CD4-positive, alpha-beta T cell (primary cell): ENCODE measurements around the gene LRRC2. TPM values are rescaled to one million over a fixed set of nuclear protein-coding genes. Genes with fewer than 3 reads are reported as not detected.
"Not testable (repeated sequence)": the region's sequence is repeated elsewhere in the genome, so short reads cannot be mapped to it uniquely, and the experiment has no call there.

Experiments used
- ATAC-seq: fragments of 200-7000 bp; cut with Tn5 transposase; one replicate; pipeline ENCODE4 v1.10.0; 2022; ENCODE audit warnings: mild to moderate bottlenecking; ENCODE audit not compliant: poor library complexity
- CTCF ChIA-PET: fragments of 350-600 bp; sonication (Branson Sonifier 250); formaldehyde crosslinking; loops from one replicate; lab custom pipeline; 2021; ENCODE audit warnings: antibody characterized with exemption, inconsistent platforms; lab: Charles Lee
- POLR2A ChIA-PET: fragments of 350-600 bp; sonication (Branson Sonifier 250); formaldehyde crosslinking; loops from one replicate; lab custom pipeline; 2021; ENCODE audit warnings: antibody characterized with exemption, inconsistent platforms; lab: Charles Lee
- DNase-seq, 14 experiments: peaks; one replicate each; pipeline ENCODE4 v3.0.0-alpha.2; 2013 to 2020; ENCODE audit warnings: mixed read lengths in 2 of 14
- H3K27ac ChIP-seq, 2 donors: one replicate each; pipeline versions ENCODE4 v1.5.1 to v1.7.0; 2013; ENCODE audit warnings: low read length in 2 of 2, low read depth in 1 of 2, mild to moderate bottlenecking in 1 of 2
- H3K27me3 ChIP-seq, 2 experiments: 1 replicate in 1 of 2; 2 replicates in 1 of 2; pipeline versions ENCODE4 v1.6.1 to v1.7.0; 2013; ENCODE audit warnings: low read length in 2 of 2, control low read depth in 1 of 2, mild to moderate bottlenecking in 1 of 2, moderate library complexity in 1 of 2; ENCODE audit not compliant: insufficient read depth in 2 of 2, control insufficient read depth in 1 of 2
- H3K36me3 ChIP-seq: one replicate; pipeline ENCODE4 v1.6.1; 2013; ENCODE audit warnings: low read length, control low read depth; ENCODE audit not compliant: insufficient read depth
- H3K4me1 ChIP-seq: one replicate; pipeline ENCODE4 v1.6.1; 2013; ENCODE audit warnings: low read length, control low read depth; ENCODE audit not compliant: insufficient read depth
- H3K4me3 ChIP-seq: one replicate; pipeline ENCODE4 v1.5.1; 2013; ENCODE audit warnings: mild to moderate bottlenecking, low read length, moderate library complexity
- H3K9me3 ChIP-seq, 2 experiments: 1 replicate in 1 of 2; 2 replicates in 1 of 2; pipeline versions ENCODE4 v1.6.1 to v1.7.0; 2013; ENCODE audit warnings: low read length in 2 of 2, mild to moderate bottlenecking in 2 of 2, control low read depth in 1 of 2, moderate library complexity in 1 of 2; ENCODE audit not compliant: control insufficient read depth in 1 of 2, insufficient read depth in 1 of 2
- H3K27ac Mint-ChIP-seq: one replicate; pipeline ENCODE4 v1.8.0; 2020; ENCODE audit warnings: mixed read lengths
- H3K27me3 Mint-ChIP-seq: one replicate; pipeline ENCODE4 v1.8.0; 2021; ENCODE audit warnings: mixed read lengths
- H3K36me3 Mint-ChIP-seq: one replicate; pipeline ENCODE4 v1.8.0; 2021; ENCODE audit warnings: low read depth, mixed read lengths
- H3K4me1 Mint-ChIP-seq: one replicate; pipeline ENCODE4 v1.8.0; 2021; ENCODE audit warnings: low read depth, mixed read lengths
- H3K4me3 Mint-ChIP-seq: one replicate; pipeline ENCODE4 v1.8.0; 2020; ENCODE audit warnings: mild to moderate bottlenecking, mixed read lengths
- H3K9me3 Mint-ChIP-seq: one replicate; pipeline ENCODE4 v1.8.0; 2020; ENCODE audit warnings: mixed read lengths
- intact Hi-C, 2 experiments: fragments of 100-400 bp; cut with DNase I in 1 of 2; cut with micrococcal nuclease in 1 of 2; formaldehyde crosslinking; loops; one replicate each; pipeline versions ENCODE4 v1.15.1 to v1.9.0; 2023 to 2025; cut with DNase I, micrococcal nuclease
- total RNA-seq, 174 experiments: library from RNA in 2 of 174; stranded (reverse) in 2 of 174; gene quantifications; one replicate each; pipeline ENCODE4 v1.2.3 and lab custom pipeline; 2021 to 2026
- TF ChIP-seq, protein P1 (sequence below): fragments of 200-600 bp; IDR thresholded peaks from one replicate; pipeline ENCODE4 v1.8.0; 2022; ENCODE audit warnings: antibody characterized with exemption, mild to moderate bottlenecking

LRRC2 gene
- total RNA-seq, 2 experiments from 2014 or later, result 0.59 to 0.91 TPM

DNA sequence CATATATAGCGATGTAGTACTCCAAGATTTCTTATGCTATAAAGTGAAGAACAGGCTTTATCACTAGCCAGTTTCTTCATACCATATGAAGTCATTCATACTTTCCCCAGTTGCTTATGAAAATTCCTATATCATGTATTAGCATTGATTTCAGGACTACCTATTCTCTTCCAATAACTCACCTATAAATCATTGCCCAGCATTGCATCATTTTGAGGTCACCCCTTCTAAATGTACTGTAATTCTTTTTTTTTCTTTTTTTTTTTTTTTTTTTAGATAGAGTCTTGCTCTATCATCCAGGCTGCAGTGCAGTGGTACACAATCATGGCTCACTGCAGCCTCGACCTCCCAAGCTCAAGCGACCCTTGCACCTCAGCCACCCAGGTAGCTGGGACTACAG, 41.3 kb downstream of the LRRC2 start:
- H3K27ac ChIP-seq, result no peak overlapping the region
- H3K9me3 Mint-ChIP-seq, result no peaks in the 10 kb centered on the region
- no peaks in the 10 kb centered on the region for H3K27me3 Mint-ChIP-seq
- H3K9me3 ChIP-seq, result no peaks in the 10 kb centered on the region
- H3K27me3 ChIP-seq, result no peaks in the 10 kb centered on the region
- H3K4me1 Mint-ChIP-seq, result no peaks in the 10 kb centered on the region
- no peaks in the 10 kb centered on the region for H3K36me3 ChIP-seq
- H3K36me3 Mint-ChIP-seq, result no peaks in the 10 kb centered on the region
- no peak overlapping the region for H3K27ac Mint-ChIP-seq
- no peaks in the 10 kb centered on the region for H3K4me1 ChIP-seq
- TF ChIP-seq, protein P1, sequence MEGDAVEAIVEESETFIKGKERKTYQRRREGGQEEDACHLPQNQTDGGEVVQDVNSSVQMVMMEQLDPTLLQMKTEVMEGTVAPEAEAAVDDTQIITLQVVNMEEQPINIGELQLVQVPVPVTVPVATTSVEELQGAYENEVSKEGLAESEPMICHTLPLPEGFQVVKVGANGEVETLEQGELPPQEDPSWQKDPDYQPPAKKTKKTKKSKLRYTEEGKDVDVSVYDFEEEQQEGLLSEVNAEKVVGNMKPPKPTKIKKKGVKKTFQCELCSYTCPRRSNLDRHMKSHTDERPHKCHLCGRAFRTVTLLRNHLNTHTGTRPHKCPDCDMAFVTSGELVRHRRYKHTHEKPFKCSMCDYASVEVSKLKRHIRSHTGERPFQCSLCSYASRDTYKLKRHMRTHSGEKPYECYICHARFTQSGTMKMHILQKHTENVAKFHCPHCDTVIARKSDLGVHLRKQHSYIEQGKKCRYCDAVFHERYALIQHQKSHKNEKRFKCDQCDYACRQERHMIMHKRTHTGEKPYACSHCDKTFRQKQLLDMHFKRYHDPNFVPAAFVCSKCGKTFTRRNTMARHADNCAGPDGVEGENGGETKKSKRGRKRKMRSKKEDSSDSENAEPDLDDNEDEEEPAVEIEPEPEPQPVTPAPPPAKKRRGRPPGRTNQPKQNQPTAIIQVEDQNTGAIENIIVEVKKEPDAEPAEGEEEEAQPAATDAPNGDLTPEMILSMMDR, result no peak
- ChIA-PET POLR2A (no interaction called here), CTCF (interaction anchor here (1.2 to 1.8 kb wide), 2 partner anchors 13 to 36 kb away, joined by 9 to 10 read pairs; no protein-coding TSS in a partner anchor)
- intact Hi-C loops, result no loop called here
- H3K4me3 ChIP-seq, result no peak overlapping the region
- ATAC-seq, result no peak
- no peak overlapping the region for H3K4me3 Mint-ChIP-seq
- DNase-seq, result no peak

DNA sequence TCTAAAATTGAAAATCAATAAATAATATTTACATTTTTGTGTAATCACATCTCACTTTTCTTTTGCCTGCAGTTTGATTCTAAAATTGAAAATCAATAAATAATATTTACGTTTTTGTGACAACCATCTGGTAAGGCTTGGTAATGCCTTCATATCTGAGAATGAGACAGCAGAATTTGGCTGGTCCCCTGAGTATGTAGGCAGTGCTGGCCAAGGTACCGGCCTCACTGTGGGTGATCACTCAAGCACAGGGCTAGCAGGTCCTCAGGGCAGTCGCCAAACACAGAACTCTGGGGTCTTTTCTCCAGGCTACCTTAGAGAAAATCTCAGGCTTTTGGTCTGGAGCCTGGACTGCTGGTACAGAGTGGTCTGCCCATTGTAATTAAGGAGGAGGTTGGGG, 42.1 kb downstream of the LRRC2 start:
- H3K27me3 Mint-ChIP-seq, result no peaks in the 10 kb centered on the region
- no peak overlapping the region for H3K27ac Mint-ChIP-seq
- no peaks in the 10 kb centered on the region for H3K36me3 Mint-ChIP-seq
- POLR2A ChIA-PET, result no interaction called here
- H3K4me3 Mint-ChIP-seq, result no peak overlapping the region
- CTCF ChIA-PET, result interaction anchor here (1.0 kb wide), 1 partner anchor 36 kb away, joined by 5 read pairs; no protein-coding TSS in a partner anchor
- no peak overlapping the region for H3K27ac ChIP-seq
- H3K27me3 ChIP-seq, result no peaks in the 10 kb centered on the region
- H3K4me1 Mint-ChIP-seq, result no peaks in the 10 kb centered on the region
- DNase-seq, result no peak
- intact Hi-C loops, result no loop called here
- TF ChIP-seq, protein P1, result no peak
- H3K4me3 ChIP-seq, result no peak overlapping the region
- H3K9me3 ChIP-seq, result no peaks in the 10 kb centered on the region
- H3K4me1 ChIP-seq, result no peaks in the 10 kb centered on the region
- no peak for ATAC-seq
- no peaks in the 10 kb centered on the region for H3K9me3 Mint-ChIP-seq
- H3K36me3 ChIP-seq, result no peaks in the 10 kb centered on the region

DNA sequence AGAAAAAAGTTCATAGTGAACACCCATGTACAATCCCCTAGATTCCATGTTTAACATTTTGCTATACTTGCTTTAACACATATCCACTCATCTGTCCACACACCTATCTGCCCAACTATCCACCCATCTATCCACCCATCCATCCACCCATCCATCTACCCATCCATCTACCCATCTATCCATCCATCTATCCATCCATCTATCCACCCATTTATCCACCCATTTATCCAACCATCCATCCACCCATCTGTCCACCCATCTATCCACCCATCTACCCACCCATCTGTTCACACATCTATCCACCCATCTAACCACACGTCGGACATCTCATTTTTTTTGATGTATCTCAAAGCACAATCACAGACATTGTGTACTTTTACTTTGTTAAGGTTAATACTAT, 42.5 kb downstream of the LRRC2 start:
- H3K4me1 Mint-ChIP-seq, result no peaks in the 10 kb centered on the region
- no peaks in the 10 kb centered on the region for H3K36me3 Mint-ChIP-seq
- H3K27ac ChIP-seq, result no peak overlapping the region
- no peaks in the 10 kb centered on the region for H3K27me3 Mint-ChIP-seq
- H3K4me1 ChIP-seq, result no peaks in the 10 kb centered on the region
- no peak for DNase-seq
- ChIA-PET CTCF (interaction anchor here (1.0 kb wide), 1 partner anchor 35 kb away, joined by 5 read pairs; no protein-coding TSS in a partner anchor), POLR2A (no interaction called here)
- H3K27ac Mint-ChIP-seq, result no peak overlapping the region
- H3K9me3 Mint-ChIP-seq, result no peaks in the 10 kb centered on the region
- H3K36me3 ChIP-seq, result no peaks in the 10 kb centered on the region
- no peak overlapping the region for H3K4me3 Mint-ChIP-seq
- no peak overlapping the region for H3K4me3 ChIP-seq
- no peak for ATAC-seq
- TF ChIP-seq, protein P1, result no peak
- no peaks in the 10 kb centered on the region for H3K27me3 ChIP-seq
- intact Hi-C loops, result no loop called here
- no peaks in the 10 kb centered on the region for H3K9me3 ChIP-seq

DNA sequence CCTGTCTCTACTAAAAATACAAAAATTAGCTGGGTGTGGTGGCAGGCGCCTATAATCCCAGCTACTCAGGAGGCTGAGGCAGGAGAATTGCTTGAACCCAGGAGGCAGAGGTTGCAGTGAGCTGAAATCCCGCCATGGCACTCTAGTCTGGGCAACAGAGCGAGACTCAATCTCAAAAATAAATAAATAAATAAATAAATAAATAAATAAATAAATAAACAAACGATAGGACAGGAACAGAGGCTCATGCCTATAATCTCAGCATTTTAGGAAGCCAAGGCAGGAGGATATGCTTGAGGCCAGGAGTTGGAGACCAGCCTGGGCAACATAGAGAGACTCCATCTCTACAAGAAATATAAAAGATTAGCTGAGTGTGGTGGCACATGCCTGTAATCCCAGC, 43.9 kb downstream of the LRRC2 start:
- CTCF ChIA-PET, result interaction anchor here (1.1 to 1.9 kb wide), 2 partner anchors 16 to 33 kb away, joined by 3 to 7 read pairs; no protein-coding TSS in a partner anchor
- H3K27me3 Mint-ChIP-seq, H3K4me3 Mint-ChIP-seq, H3K36me3 Mint-ChIP-seq, H3K4me3 ChIP-seq, intact Hi-C loops, ATAC-seq, H3K27ac ChIP-seq, H3K27me3 ChIP-seq, H3K4me1 Mint-ChIP-seq, H3K36me3 ChIP-seq, DNase-seq, H3K27ac Mint-ChIP-seq, POLR2A ChIA-PET, H3K4me1 ChIP-seq, H3K9me3 ChIP-seq, H3K9me3 Mint-ChIP-seq: not testable (repeated sequence)
